ENCODE measurements around the gene NR1H2. TPM values are rescaled to one million over a fixed set of nuclear protein-coding genes. Genes with fewer than 3 reads are reported as not detected.

NR1H2 gene
- total and polyA plus RNA-seq, 2 experiments from 2014 or later: 41.4 to 55.9 TPM

- TF ChIP-seq EZH2phosphoT487 (IDR thresholded peaks at IDR 0.05; ENCODE audit: low read depth, severe bottlenecking, unreplicated experiment) (no peak), CTCF (IDR thresholded peaks at IDR 0.05; ENCODE audit: poor library complexity) (no peak)
- peak overlapping the region; percentile 90 for H3K4me2 ChIP-seq
- 9% methylated on average over 17 of the region's 20 CpGs for WGBS (ENCODE audit: low lambda C conversion rate, missing lambda C conversion rate)
- H3K79me2 ChIP-seq: no peaks in the 10 kb centered on the region
- DNase-seq (ENCODE audit: low spot score): peak; percentile 64
- H3K9me2 ChIP-seq (replicated peaks; ENCODE audit: insufficient read depth): no peaks in the 10 kb centered on the region
- no peaks in the 10 kb centered on the region for H3K9me3 ChIP-seq (ENCODE audit: low read depth)
- peaks cover 13% of the 10 kb centered on the region for H3K27me3 ChIP-seq
- H4K20me1 ChIP-seq (ENCODE audit: insufficient read depth, poor library complexity, severe bottlenecking): no peaks in the 10 kb centered on the region
- peak overlapping the region; percentile 93 for H3K27ac ChIP-seq
- peak overlapping the region; percentile 31 for H3K4me3 ChIP-seq
- peaks cover 21% of the 10 kb centered on the region for H3K4me1 ChIP-seq (ENCODE audit: insufficient read depth)
- peak overlapping the region; percentile 55 for H2AFZ ChIP-seq
- no peaks in the 10 kb centered on the region for H3K36me3 ChIP-seq (replicated peaks; ENCODE audit: insufficient read depth, low read depth)
These were observed 43.8 kb upstream of the NR1H2 start for GRCh38 chr19:50332244-50333038.

GRCh38 chr19:50333235-50333736 lies 43.0 kb upstream of the NR1H2 start:
- DNase-seq (ENCODE audit: low spot score): peak; percentile 95
- no peaks in the 10 kb centered on the region for H3K9me3 ChIP-seq (ENCODE audit: low read depth)
- H3K9me2 ChIP-seq (replicated peaks; ENCODE audit: insufficient read depth): no peaks in the 10 kb centered on the region
- no peaks in the 10 kb centered on the region for H3K79me2 ChIP-seq
- H3K4me1 ChIP-seq (ENCODE audit: insufficient read depth): peaks cover 21% of the 10 kb centered on the region
- H3K4me3 ChIP-seq: peak overlapping the region; percentile 31
- H3K27me3 ChIP-seq: peaks cover 7% of the 10 kb centered on the region
- H4K20me1 ChIP-seq (ENCODE audit: insufficient read depth, poor library complexity, severe bottlenecking): no peaks in the 10 kb centered on the region
- H3K4me2 ChIP-seq: peak overlapping the region; percentile 90
- no peaks in the 10 kb centered on the region for H3K36me3 ChIP-seq (replicated peaks; ENCODE audit: insufficient read depth, low read depth)
- WGBS (ENCODE audit: low lambda C conversion rate, missing lambda C conversion rate): under 1% methylated on average over 25 of the region's 34 CpGs
- peak overlapping the region; percentile 93 for H3K27ac ChIP-seq
- H2AFZ ChIP-seq: peak overlapping the region; percentile 55
- TF ChIP-seq EZH2phosphoT487 (IDR thresholded peaks at IDR 0.05; ENCODE audit: low read depth, severe bottlenecking, unreplicated experiment) (no peak), EZH2 (IDR thresholded peaks at IDR 0.05; ENCODE audit: borderline replicate concordance) (no peak), CTCF (IDR thresholded peaks at IDR 0.05; ENCODE audit: poor library complexity) (no peak)

GRCh38 chr19:50333737-50334617 lies 42.3 kb upstream of the NR1H2 start:
- WGBS (ENCODE audit: low lambda C conversion rate, missing lambda C conversion rate): 18% methylated on average over 54 of the region's 54 CpGs
- H3K4me2 ChIP-seq: peak overlapping the region; percentile 90
- no peaks in the 10 kb centered on the region for H3K9me2 ChIP-seq (replicated peaks; ENCODE audit: insufficient read depth)
- H3K4me3 ChIP-seq: peak overlapping the region; percentile 31
- no peaks in the 10 kb centered on the region for H4K20me1 ChIP-seq (ENCODE audit: insufficient read depth, poor library complexity, severe bottlenecking)
- H3K9me3 ChIP-seq (ENCODE audit: low read depth): no peaks in the 10 kb centered on the region
- peaks cover 21% of the 10 kb centered on the region for H3K4me1 ChIP-seq (ENCODE audit: insufficient read depth)
- H2AFZ ChIP-seq: peak overlapping the region; percentile 55
- TF ChIP-seq EZH2phosphoT487 (IDR thresholded peaks at IDR 0.05; ENCODE audit: low read depth, severe bottlenecking, unreplicated experiment) (no peak), EZH2 (IDR thresholded peaks at IDR 0.05; ENCODE audit: borderline replicate concordance) (no peak), CTCF (IDR thresholded peaks at IDR 0.05; ENCODE audit: poor library complexity) (no peak)
- peak overlapping the region; percentile 93 for H3K27ac ChIP-seq
- H3K36me3 ChIP-seq (replicated peaks; ENCODE audit: insufficient read depth, low read depth): no peaks in the 10 kb centered on the region
- DNase-seq (ENCODE audit: low spot score): peak; percentile 91
- peaks cover 7% of the 10 kb centered on the region for H3K27me3 ChIP-seq
- H3K79me2 ChIP-seq: no peaks in the 10 kb centered on the region
